Activated naive CD8-positive, alpha-beta T cell treated with anti-CD3 and anti-CD28 coated beads, Interleukin-2, amount 50 U/mL, for 24 hours (primary cell): ENCODE results near the gene TRHDE.

Experiments
- ATAC-seq: fragments of 150-1000 bp; cut with Tn5 transposase; one replicate; pipeline ENCODE4 v1.10.0; 2021
- DNase-seq: peaks from one replicate; pipeline ENCODE4 v3.0.0; 2021
- H3K27ac Mint-ChIP-seq: one replicate; pipeline ENCODE4 v1.8.0; 2021; ENCODE audit warnings: mild to moderate bottlenecking, mixed read lengths
- H3K27me3 Mint-ChIP-seq: one replicate; pipeline ENCODE4 v1.8.0; 2021; ENCODE audit warnings: mixed read lengths
- H3K36me3 Mint-ChIP-seq: one replicate; pipeline ENCODE4 v1.8.0; 2021; ENCODE audit warnings: low read depth, mixed read lengths
- H3K4me1 Mint-ChIP-seq: one replicate; pipeline ENCODE4 v1.8.0; 2021; ENCODE audit warnings: mixed read lengths
- H3K4me3 Mint-ChIP-seq: one replicate; pipeline ENCODE4 v1.8.0; 2021; ENCODE audit warnings: mild to moderate bottlenecking, moderate library complexity, mixed read lengths
- H3K9me3 Mint-ChIP-seq: one replicate; pipeline ENCODE4 v1.8.0; 2021; ENCODE audit warnings: mixed read lengths

TRHDE gene

GRCh38 chr12:72268386-72268785 lies 3.8 kb upstream of the TRHDE start:
- no peak overlapping the region for H3K4me3 Mint-ChIP-seq

GRCh38 chr12:72269491-72269890 lies 2.7 kb upstream of the TRHDE start:
- Mint-ChIP-seq H3K4me1 (peaks cover 4% of the 10 kb centered on the region), H3K4me3 (no peak overlapping the region), H3K27ac (no peak overlapping the region), H3K27me3 (peaks cover 42% of the 10 kb centered on the region), H3K9me3 (no peaks in the 10 kb centered on the region), H3K36me3 (no peaks in the 10 kb centered on the region)
- ATAC-seq: no peak
- DNase-seq: no peak

More at GRCh38 chr12:72268386-72268785, 3.8 kb upstream of the TRHDE start:
- Mint-ChIP-seq H3K4me1 (peaks cover 4% of the 10 kb centered on the region), H3K27me3 (peaks cover 32% of the 10 kb centered on the region), H3K36me3 (no peaks in the 10 kb centered on the region), H3K27ac (no peak overlapping the region), H3K9me3 (no peaks in the 10 kb centered on the region)
- ATAC-seq (no peak), DNase-seq (no peak)

- DNase-seq (no peak), ATAC-seq (no peak)
- H3K4me3 Mint-ChIP-seq: no peak overlapping the region
- H3K9me3 Mint-ChIP-seq: no peaks in the 10 kb centered on the region
- H3K4me1 Mint-ChIP-seq: peaks cover 4% of the 10 kb centered on the region
- H3K27me3 Mint-ChIP-seq: peaks cover 46% of the 10 kb centered on the region
- H3K36me3 Mint-ChIP-seq: no peaks in the 10 kb centered on the region
- H3K27ac Mint-ChIP-seq: no peak overlapping the region
Measured at GRCh38 chr12:72270246-72270645, 1.9 kb upstream of the TRHDE start.

- ATAC-seq: no peak
Measured at GRCh38 chr12:72270961-72271360, 1.2 kb upstream of the TRHDE start.

GRCh38 chr12:72271451-72272090 lies 599 bp upstream of the TRHDE start:
- ATAC-seq (no peak), DNase-seq (no peak)
- Mint-ChIP-seq H3K4me1 (peaks cover 4% of the 10 kb centered on the region), H3K9me3 (no peaks in the 10 kb centered on the region), H3K36me3 (no peaks in the 10 kb centered on the region), H3K4me3 (no peak overlapping the region), H3K27me3 (peaks cover 48% of the 10 kb centered on the region), H3K27ac (no peak overlapping the region)

More at GRCh38 chr12:72270961-72271360, 1.2 kb upstream of the TRHDE start:
- Mint-ChIP-seq H3K36me3 (no peaks in the 10 kb centered on the region), H3K27ac (no peak overlapping the region), H3K27me3 (peaks cover 45% of the 10 kb centered on the region), H3K4me3 (no peak overlapping the region), H3K9me3 (no peaks in the 10 kb centered on the region), H3K4me1 (peaks cover 4% of the 10 kb centered on the region)
- DNase-seq: no peak

GRCh38 chr12:72272731-72273498 lies 745 bp downstream of the TRHDE start:
- Mint-ChIP-seq H3K36me3 (no peaks in the 10 kb centered on the region), H3K4me3 (no peak overlapping the region), H3K27me3 (peaks cover 51% of the 10 kb centered on the region), H3K9me3 (no peaks in the 10 kb centered on the region), H3K4me1 (peaks cover 4% of the 10 kb centered on the region), H3K27ac (no peak overlapping the region)
- DNase-seq (no peak), ATAC-seq (no peak)

GRCh38 chr12:72273499-72273837 lies 1.3 kb downstream of the TRHDE start:
- H3K9me3 Mint-ChIP-seq: no peaks in the 10 kb centered on the region
- DNase-seq (no peak), ATAC-seq (no peak)
- H3K36me3 Mint-ChIP-seq: no peaks in the 10 kb centered on the region
- peaks cover 51% of the 10 kb centered on the region for H3K27me3 Mint-ChIP-seq
- H3K4me3 Mint-ChIP-seq: no peak overlapping the region
- peaks cover 4% of the 10 kb centered on the region for H3K4me1 Mint-ChIP-seq
- H3K27ac Mint-ChIP-seq: no peak overlapping the region

GRCh38 chr12:72273851-72274351 lies 1.7 kb downstream of the TRHDE start:
- Mint-ChIP-seq H3K36me3 (no peaks in the 10 kb centered on the region), H3K27ac (no peak overlapping the region), H3K9me3 (no peaks in the 10 kb centered on the region), H3K4me3 (no peak overlapping the region), H3K4me1 (peaks cover 4% of the 10 kb centered on the region), H3K27me3 (peaks cover 51% of the 10 kb centered on the region)
- DNase-seq (no peak), ATAC-seq (no peak)

GRCh38 chr12:72274931-72275330 lies 2.8 kb downstream of the TRHDE start:
- ATAC-seq: no peak
- H3K9me3 Mint-ChIP-seq: no peaks in the 10 kb centered on the region
- H3K27me3 Mint-ChIP-seq: peaks cover 45% of the 10 kb centered on the region
- peaks cover 4% of the 10 kb centered on the region for H3K4me1 Mint-ChIP-seq
- H3K27ac Mint-ChIP-seq: no peak overlapping the region
- no peak for DNase-seq
- H3K36me3 Mint-ChIP-seq: no peaks in the 10 kb centered on the region
- H3K4me3 Mint-ChIP-seq: no peak overlapping the region

GRCh38 chr12:72275526-72275925 lies 3.4 kb downstream of the TRHDE start:
- Mint-ChIP-seq H3K4me3 (no peak overlapping the region), H3K27me3 (peaks cover 39% of the 10 kb centered on the region), H3K36me3 (no peaks in the 10 kb centered on the region), H3K9me3 (no peaks in the 10 kb centered on the region), H3K4me1 (peaks cover 4% of the 10 kb centered on the region), H3K27ac (no peak overlapping the region)
- DNase-seq: no peak
- ATAC-seq: no peak

- Mint-ChIP-seq H3K27ac (no peak overlapping the region), H3K36me3 (no peaks in the 10 kb centered on the region), H3K4me1 (peaks cover 4% of the 10 kb centered on the region), H3K9me3 (no peaks in the 10 kb centered on the region), H3K27me3 (peaks cover 31% of the 10 kb centered on the region), H3K4me3 (no peak overlapping the region)
- ATAC-seq (no peak), DNase-seq (no peak)
Measured at GRCh38 chr12:72276181-72276805, 4.1 kb downstream of the TRHDE start.

GRCh38 chr12:72277415-72277814 lies 5.2 kb downstream of the TRHDE start:
- Mint-ChIP-seq H3K4me1 (no peaks in the 10 kb centered on the region), H3K9me3 (no peaks in the 10 kb centered on the region), H3K27ac (no peak overlapping the region), H3K36me3 (no peaks in the 10 kb centered on the region), H3K27me3 (peaks cover 24% of the 10 kb centered on the region), H3K4me3 (no peak overlapping the region)
- no peak for DNase-seq
- no peak for ATAC-seq

GRCh38 chr12:72278894-72279293 lies 6.7 kb downstream of the TRHDE start:
- Mint-ChIP-seq H3K27me3 (peaks cover 17% of the 10 kb centered on the region), H3K9me3 (no peaks in the 10 kb centered on the region), H3K4me3 (no peak overlapping the region), H3K36me3 (no peaks in the 10 kb centered on the region), H3K4me1 (no peaks in the 10 kb centered on the region), H3K27ac (no peak overlapping the region)
- ATAC-seq (no peak), DNase-seq (no peak)

GRCh38 chr12:72281126-72281525 lies 9.0 kb downstream of the TRHDE start:
- no peaks in the 10 kb centered on the region for H3K9me3 Mint-ChIP-seq
- DNase-seq (no peak), ATAC-seq (no peak)
- no peak overlapping the region for H3K4me3 Mint-ChIP-seq
- H3K36me3 Mint-ChIP-seq: no peaks in the 10 kb centered on the region
- H3K4me1 Mint-ChIP-seq: no peaks in the 10 kb centered on the region
- no peak overlapping the region for H3K27ac Mint-ChIP-seq
- peaks cover 6% of the 10 kb centered on the region for H3K27me3 Mint-ChIP-seq

GRCh38 chr12:72282721-72283120 lies 10.6 kb downstream of the TRHDE start:
- DNase-seq: no peak
- no peaks in the 10 kb centered on the region for H3K27me3 Mint-ChIP-seq
- ATAC-seq: no peak
- no peak overlapping the region for H3K4me3 Mint-ChIP-seq
- peaks cover 3% of the 10 kb centered on the region for H3K9me3 Mint-ChIP-seq
- H3K27ac Mint-ChIP-seq: no peak overlapping the region
- no peaks in the 10 kb centered on the region for H3K36me3 Mint-ChIP-seq
- H3K4me1 Mint-ChIP-seq: no peaks in the 10 kb centered on the region
